Astrocyte of the hippocampus (primary cell): ENCODE measurements around the gene ANKRD24.
"Not testable (repeated sequence)": the region's sequence is repeated elsewhere in the genome, so short reads cannot be mapped to it uniquely, and the experiment has no call there.

Experiments used
- DNase-seq: peaks from one replicate; pipeline ENCODE4 v3.0.0; 2011; ENCODE audit warnings: low read depth, low spot score

ANKRD24 gene

GRCh38 chr19:4173479-4174212 is 8.8 kb upstream of the ANKRD24 start:
- no peak for DNase-seq

- no peak for DNase-seq
Measured at GRCh38 chr19:4174213-4174894, 8.1 kb upstream of the ANKRD24 start.

GRCh38 chr19:4174895-4175668 is 7.4 kb upstream of the ANKRD24 start:
- no peak for DNase-seq

- no peak for DNase-seq
Measured at GRCh38 chr19:4175669-4175931, 6.9 kb upstream of the ANKRD24 start.

- no peak for DNase-seq
Measured at GRCh38 chr19:4177146-4177545, 5.3 kb upstream of the ANKRD24 start.

GRCh38 chr19:4178990-4179389 is 3.5 kb upstream of the ANKRD24 start:
- DNase-seq = no peak

GRCh38 chr19:4181053-4181508 is 1.4 kb upstream of the ANKRD24 start:
- DNase-seq = no peak

GRCh38 chr19:4183967-4184717 is 1.7 kb downstream of the ANKRD24 start:
- no peak for DNase-seq

- DNase-seq = no peak
Measured at GRCh38 chr19:4184718-4185352, 2.3 kb downstream of the ANKRD24 start.

- no peak for DNase-seq
Measured at GRCh38 chr19:4185413-4186086, 3.1 kb downstream of the ANKRD24 start.

- peak; percentile 83 for DNase-seq
Measured at GRCh38 chr19:4186087-4186993, 3.9 kb downstream of the ANKRD24 start.

GRCh38 chr19:4187313-4188122 is 5.0 kb downstream of the ANKRD24 start:
- DNase-seq = no peak

GRCh38 chr19:4189641-4190040 is 7.2 kb downstream of the ANKRD24 start:
- DNase-seq = no peak

- not testable (repeated sequence) for DNase-seq
Measured at GRCh38 chr19:4192537-4192936, 10.0 kb downstream of the ANKRD24 start.

GRCh38 chr19:4194353-4194752 is 11.9 kb downstream of the ANKRD24 start:
- DNase-seq = no peak

GRCh38 chr19:4196009-4196408 is 13.5 kb downstream of the ANKRD24 start:
- DNase-seq = no peak

GRCh38 chr19:4196587-4197148 is 14.2 kb downstream of the ANKRD24 start:
- no peak for DNase-seq

GRCh38 chr19:4197228-4197624 is 14.7 kb downstream of the ANKRD24 start:
- DNase-seq = no peak
